H1 (cell line): ENCODE data around the gene ATP1A1. TPM values are rescaled to one million over a fixed set of nuclear protein-coding genes. Genes with fewer than 3 reads are reported as not detected.

Source experiments
- KDM4A ChIP-seq: IDR thresholded peaks from one replicate; pipeline ENCODE4 v1.7.1; 2012; ENCODE audit warnings: low read depth, mild to moderate bottlenecking, moderate library complexity, low read length, inconsistent platforms; ENCODE audit not compliant: severe bottlenecking
- SIX5 ChIP-seq: IDR thresholded peaks from 2 replicates; pipeline ENCODE4 v1.6.1; 2011; ENCODE audit warnings: mild to moderate bottlenecking, low read depth, low read length
- polyA plus RNA-seq, 7 experiments: library from polyadenylated mRNA; depleted of rRNA in 3 of 7; stranded (reverse) in 5 of 7; unstranded in 2 of 7; fragments of >200 nt in 5 of 7; fragments of 200-250 nt in 2 of 7; gene quantifications; 1 replicate in 5 of 7; 2 replicates in 1 of 7; 4 replicates in 1 of 7; pipeline versions ENCODE4 v1.2.1 to v1.2.3, GENCODE V29; 2011 to 2013; ENCODE audit warnings: missing spikeins in 2 of 7, mixed read lengths in 2 of 7
- total RNA-seq: library from RNA; stranded (reverse); fragmentation: NEBNext Ultra II Directional; extraction: Animal tissue kit (Norgen Biotek cat#: 25700); gene quantifications from 2 replicates; pipeline ENCODE4 v1.2.1, GENCODE V29; 2021
- TF ChIP-seq, protein P1 (sequence below): fragments of 300-600 bp; sonication (generic); IDR thresholded peaks from 2 replicates; pipeline ENCODE4 v1.7.1; 2012; ENCODE audit warnings: low read length, moderate library complexity, mild to moderate bottlenecking, inconsistent platforms; ENCODE audit not compliant: insufficient replicate concordance

Gene ATP1A1
- total and polyA plus RNA-seq, 2 of the 8 experiments (the other 6 are each of a cell fraction or from before 2014, with no cell fraction given) = 222 to 325 TPM

DNA sequence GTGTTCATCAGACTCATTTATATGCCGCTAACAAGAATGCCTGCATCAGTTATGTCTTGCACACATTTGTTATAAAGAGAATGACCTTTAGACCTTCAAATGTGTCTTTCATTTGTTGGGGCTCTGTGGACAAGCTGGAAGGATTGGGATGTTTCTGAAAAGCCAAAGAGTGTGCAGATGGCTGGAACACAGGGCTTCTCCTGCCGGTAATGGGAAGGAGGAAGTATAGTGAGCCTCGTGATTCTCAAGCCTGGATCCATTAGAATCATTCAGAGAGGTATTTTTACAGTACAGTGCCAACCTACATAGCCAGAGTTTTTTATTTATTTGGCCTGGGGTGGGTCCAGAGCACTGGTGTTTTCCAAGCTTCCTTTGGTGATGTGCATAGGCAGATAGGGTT lies 40.6 kb upstream of the ATP1A1 start (continued):
- TF ChIP-seq, protein P1, sequence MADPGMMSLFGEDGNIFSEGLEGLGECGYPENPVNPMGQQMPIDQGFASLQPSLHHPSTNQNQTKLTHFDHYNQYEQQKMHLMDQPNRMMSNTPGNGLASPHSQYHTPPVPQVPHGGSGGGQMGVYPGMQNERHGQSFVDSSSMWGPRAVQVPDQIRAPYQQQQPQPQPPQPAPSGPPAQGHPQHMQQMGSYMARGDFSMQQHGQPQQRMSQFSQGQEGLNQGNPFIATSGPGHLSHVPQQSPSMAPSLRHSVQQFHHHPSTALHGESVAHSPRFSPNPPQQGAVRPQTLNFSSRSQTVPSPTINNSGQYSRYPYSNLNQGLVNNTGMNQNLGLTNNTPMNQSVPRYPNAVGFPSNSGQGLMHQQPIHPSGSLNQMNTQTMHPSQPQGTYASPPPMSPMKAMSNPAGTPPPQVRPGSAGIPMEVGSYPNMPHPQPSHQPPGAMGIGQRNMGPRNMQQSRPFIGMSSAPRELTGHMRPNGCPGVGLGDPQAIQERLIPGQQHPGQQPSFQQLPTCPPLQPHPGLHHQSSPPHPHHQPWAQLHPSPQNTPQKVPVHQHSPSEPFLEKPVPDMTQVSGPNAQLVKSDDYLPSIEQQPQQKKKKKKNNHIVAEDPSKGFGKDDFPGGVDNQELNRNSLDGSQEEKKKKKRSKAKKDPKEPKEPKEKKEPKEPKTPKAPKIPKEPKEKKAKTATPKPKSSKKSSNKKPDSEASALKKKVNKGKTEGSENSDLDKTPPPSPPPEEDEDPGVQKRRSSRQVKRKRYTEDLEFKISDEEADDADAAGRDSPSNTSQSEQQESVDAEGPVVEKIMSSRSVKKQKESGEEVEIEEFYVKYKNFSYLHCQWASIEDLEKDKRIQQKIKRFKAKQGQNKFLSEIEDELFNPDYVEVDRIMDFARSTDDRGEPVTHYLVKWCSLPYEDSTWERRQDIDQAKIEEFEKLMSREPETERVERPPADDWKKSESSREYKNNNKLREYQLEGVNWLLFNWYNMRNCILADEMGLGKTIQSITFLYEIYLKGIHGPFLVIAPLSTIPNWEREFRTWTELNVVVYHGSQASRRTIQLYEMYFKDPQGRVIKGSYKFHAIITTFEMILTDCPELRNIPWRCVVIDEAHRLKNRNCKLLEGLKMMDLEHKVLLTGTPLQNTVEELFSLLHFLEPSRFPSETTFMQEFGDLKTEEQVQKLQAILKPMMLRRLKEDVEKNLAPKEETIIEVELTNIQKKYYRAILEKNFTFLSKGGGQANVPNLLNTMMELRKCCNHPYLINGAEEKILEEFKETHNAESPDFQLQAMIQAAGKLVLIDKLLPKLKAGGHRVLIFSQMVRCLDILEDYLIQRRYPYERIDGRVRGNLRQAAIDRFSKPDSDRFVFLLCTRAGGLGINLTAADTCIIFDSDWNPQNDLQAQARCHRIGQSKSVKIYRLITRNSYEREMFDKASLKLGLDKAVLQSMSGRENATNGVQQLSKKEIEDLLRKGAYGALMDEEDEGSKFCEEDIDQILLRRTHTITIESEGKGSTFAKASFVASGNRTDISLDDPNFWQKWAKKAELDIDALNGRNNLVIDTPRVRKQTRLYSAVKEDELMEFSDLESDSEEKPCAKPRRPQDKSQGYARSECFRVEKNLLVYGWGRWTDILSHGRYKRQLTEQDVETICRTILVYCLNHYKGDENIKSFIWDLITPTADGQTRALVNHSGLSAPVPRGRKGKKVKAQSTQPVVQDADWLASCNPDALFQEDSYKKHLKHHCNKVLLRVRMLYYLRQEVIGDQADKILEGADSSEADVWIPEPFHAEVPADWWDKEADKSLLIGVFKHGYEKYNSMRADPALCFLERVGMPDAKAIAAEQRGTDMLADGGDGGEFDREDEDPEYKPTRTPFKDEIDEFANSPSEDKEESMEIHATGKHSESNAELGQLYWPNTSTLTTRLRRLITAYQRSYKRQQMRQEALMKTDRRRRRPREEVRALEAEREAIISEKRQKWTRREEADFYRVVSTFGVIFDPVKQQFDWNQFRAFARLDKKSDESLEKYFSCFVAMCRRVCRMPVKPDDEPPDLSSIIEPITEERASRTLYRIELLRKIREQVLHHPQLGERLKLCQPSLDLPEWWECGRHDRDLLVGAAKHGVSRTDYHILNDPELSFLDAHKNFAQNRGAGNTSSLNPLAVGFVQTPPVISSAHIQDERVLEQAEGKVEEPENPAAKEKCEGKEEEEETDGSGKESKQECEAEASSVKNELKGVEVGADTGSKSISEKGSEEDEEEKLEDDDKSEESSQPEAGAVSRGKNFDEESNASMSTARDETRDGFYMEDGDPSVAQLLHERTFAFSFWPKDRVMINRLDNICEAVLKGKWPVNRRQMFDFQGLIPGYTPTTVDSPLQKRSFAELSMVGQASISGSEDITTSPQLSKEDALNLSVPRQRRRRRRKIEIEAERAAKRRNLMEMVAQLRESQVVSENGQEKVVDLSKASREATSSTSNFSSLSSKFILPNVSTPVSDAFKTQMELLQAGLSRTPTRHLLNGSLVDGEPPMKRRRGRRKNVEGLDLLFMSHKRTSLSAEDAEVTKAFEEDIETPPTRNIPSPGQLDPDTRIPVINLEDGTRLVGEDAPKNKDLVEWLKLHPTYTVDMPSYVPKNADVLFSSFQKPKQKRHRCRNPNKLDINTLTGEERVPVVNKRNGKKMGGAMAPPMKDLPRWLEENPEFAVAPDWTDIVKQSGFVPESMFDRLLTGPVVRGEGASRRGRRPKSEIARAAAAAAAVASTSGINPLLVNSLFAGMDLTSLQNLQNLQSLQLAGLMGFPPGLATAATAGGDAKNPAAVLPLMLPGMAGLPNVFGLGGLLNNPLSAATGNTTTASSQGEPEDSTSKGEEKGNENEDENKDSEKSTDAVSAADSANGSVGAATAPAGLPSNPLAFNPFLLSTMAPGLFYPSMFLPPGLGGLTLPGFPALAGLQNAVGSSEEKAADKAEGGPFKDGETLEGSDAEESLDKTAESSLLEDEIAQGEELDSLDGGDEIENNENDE = no peak
- no peak for TF ChIP-seq KDM4A
- TF ChIP-seq SIX5 = no peak
- TF ChIP-seq, all 59 proteins: peak for 0
